Upper lobe of right lung (tissue), 1 donor: Measurements from ENCODE around the gene STPG1. TPM values are rescaled to one million over a fixed set of nuclear protein-coding genes. Genes with fewer than 3 reads are reported as not detected.

Experiments
- ATAC-seq: fragments of 200-7000 bp; cut with Tn5 transposase; one replicate; pipeline ENCODE4 v1.9.1; 2020; ENCODE audit warnings: mild to moderate bottlenecking, moderate library complexity
- DNase-seq: peaks from one replicate; pipeline ENCODE4 v3.0.0-alpha.2; 2020
- H3K27ac ChIP-seq: fragments of 200-600 bp; one replicate; pipeline ENCODE4 v1.8.0; 2022
- H3K27me3 ChIP-seq: fragments of 200-600 bp; one replicate; pipeline ENCODE4 v1.8.0; 2022; ENCODE audit warnings: mild to moderate bottlenecking
- H3K36me3 ChIP-seq: fragments of 200-600 bp; one replicate; pipeline ENCODE4 v1.8.0; 2022
- H3K4me1 ChIP-seq: fragments of 200-600 bp; one replicate; pipeline ENCODE4 v1.8.0; 2022
- H3K4me3 ChIP-seq: fragments of 200-600 bp; one replicate; pipeline ENCODE4 v1.8.0; 2022; ENCODE audit warnings: mild to moderate bottlenecking
- H3K9me3 ChIP-seq: fragments of 200-600 bp; one replicate; pipeline ENCODE4 v1.8.0; 2022
- intact Hi-C: fragments of 100-400 bp; cut with DNase I; formaldehyde crosslinking; loops from one replicate; pipeline ENCODE4 v1.11.0; 2022
- total RNA-seq: library from RNA; stranded (reverse); fragmentation: NEBNext Ultra II Directional; extraction: Animal tissue kit (Norgen Biotek cat#: 25700); gene quantifications from one replicate; pipeline ENCODE4 v1.2.1, GENCODE V29; 2021
- TF ChIP-seq, protein P1 (sequence below): fragments of 200-600 bp; IDR thresholded peaks from one replicate; pipeline ENCODE4 v1.8.0; 2022; ENCODE audit warnings: antibody characterized with exemption
- donor health status: DM: no; HTN: yes; CAD: no; lungs with severe emphysema.

The STPG1 gene
- total RNA-seq, 1 donor from 2014 or later = 8.6 TPM

DNA sequence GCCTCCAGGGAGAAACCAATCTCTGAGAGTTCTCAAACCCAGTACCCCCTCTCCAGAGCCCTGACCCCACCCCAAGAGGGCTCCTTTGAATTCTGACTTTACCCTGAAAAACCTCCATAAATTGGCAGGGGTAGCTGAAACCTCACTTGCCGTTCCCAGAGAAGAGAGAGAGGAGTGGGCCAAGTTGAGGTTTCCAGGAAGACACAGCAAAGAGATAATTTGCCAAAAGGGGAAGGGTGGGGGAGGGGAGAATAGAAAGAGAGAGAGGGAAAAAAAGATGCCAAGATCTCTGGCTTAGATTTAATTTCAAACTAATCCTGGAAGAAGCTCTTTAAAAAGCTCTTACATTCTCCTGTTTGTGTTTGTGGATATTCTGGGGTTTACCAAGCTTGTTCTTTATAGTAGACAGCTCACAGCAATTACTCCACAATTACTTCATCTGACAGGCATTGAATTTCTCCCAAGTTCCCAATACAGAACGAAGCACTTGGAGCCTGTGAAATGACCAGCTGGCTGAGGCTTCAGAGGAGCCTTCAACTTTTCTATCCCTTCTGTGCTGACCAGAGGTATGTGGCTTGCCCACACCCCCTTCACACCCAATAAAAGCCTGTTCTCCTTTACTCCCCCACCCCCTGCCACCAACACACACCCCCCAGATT, 95.5 kb downstream of the STPG1 start:
- ATAC-seq = no peak
- Histone ChIP-seq H3K9me3 (no peaks in the 10 kb centered on the region), H3K36me3 (no peaks in the 10 kb centered on the region), H3K4me1 (peaks cover 14% of the 10 kb centered on the region), H3K4me3 (no peak overlapping the region), H3K27ac (no peak overlapping the region), H3K27me3 (peaks cover 10% of the 10 kb centered on the region)
- intact Hi-C loops = no loop called here
- no peak for DNase-seq
- TF ChIP-seq, protein P1, sequence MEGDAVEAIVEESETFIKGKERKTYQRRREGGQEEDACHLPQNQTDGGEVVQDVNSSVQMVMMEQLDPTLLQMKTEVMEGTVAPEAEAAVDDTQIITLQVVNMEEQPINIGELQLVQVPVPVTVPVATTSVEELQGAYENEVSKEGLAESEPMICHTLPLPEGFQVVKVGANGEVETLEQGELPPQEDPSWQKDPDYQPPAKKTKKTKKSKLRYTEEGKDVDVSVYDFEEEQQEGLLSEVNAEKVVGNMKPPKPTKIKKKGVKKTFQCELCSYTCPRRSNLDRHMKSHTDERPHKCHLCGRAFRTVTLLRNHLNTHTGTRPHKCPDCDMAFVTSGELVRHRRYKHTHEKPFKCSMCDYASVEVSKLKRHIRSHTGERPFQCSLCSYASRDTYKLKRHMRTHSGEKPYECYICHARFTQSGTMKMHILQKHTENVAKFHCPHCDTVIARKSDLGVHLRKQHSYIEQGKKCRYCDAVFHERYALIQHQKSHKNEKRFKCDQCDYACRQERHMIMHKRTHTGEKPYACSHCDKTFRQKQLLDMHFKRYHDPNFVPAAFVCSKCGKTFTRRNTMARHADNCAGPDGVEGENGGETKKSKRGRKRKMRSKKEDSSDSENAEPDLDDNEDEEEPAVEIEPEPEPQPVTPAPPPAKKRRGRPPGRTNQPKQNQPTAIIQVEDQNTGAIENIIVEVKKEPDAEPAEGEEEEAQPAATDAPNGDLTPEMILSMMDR = no peak

DNA sequence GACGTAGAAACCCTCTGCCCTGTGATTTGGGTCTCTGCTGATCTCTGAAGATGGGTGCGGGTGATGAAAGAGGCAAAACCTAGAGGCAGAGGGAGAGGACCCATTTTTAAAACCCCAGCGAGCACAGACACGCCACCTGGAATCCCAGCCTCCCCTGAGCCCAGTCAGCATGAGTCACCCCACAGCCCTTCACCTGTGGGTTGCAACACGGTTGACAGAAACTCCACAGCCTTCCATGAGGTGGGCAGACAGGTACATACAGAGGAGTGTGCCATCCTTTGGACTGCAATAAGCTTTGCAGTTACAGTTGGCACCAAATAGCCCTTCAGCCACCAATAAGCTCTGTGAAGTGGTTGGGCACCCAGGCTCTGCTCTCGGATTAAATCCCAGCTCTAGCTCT, 96.5 kb downstream of the STPG1 start:
- H3K9me3 ChIP-seq = no peaks in the 10 kb centered on the region
- no peak for DNase-seq
- peaks cover 14% of the 10 kb centered on the region for H3K4me1 ChIP-seq
- intact Hi-C loops = no loop called here
- no peaks in the 10 kb centered on the region for H3K36me3 ChIP-seq
- ATAC-seq = no peak
- H3K27me3 ChIP-seq = peaks cover 10% of the 10 kb centered on the region
- H3K27ac ChIP-seq = no peak overlapping the region
- H3K4me3 ChIP-seq = no peak overlapping the region
- TF ChIP-seq, protein P1 = no peak

DNA sequence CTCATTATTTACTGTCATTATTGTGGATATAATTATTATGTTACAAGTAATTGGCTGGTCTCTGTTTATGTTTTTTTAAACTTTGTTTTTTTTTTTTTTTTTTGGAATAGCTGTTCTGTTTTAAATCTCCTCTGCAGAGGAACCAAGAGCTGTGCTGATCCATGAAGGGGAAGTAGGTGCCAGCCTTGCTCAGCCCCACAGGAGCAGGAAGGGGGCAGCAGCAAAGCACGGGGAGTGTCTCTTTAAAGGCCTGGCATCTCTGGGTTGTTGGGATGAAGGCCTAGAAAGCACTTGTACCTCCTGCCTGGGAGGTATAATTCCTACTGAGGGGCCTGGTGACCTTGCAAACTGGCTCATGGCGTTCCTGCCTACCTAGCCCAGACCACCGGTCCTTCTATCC, 96.9 kb downstream of the STPG1 start:
- Histone ChIP-seq H3K4me1 (peaks cover 14% of the 10 kb centered on the region), H3K9me3 (no peaks in the 10 kb centered on the region), H3K27ac (no peak overlapping the region), H3K4me3 (no peak overlapping the region), H3K36me3 (no peaks in the 10 kb centered on the region), H3K27me3 (peaks cover 7% of the 10 kb centered on the region)
- TF ChIP-seq, protein P1 = no peak
- no peak for DNase-seq
- peak; percentile 30 for ATAC-seq
- intact Hi-C loops = no loop called here

DNA sequence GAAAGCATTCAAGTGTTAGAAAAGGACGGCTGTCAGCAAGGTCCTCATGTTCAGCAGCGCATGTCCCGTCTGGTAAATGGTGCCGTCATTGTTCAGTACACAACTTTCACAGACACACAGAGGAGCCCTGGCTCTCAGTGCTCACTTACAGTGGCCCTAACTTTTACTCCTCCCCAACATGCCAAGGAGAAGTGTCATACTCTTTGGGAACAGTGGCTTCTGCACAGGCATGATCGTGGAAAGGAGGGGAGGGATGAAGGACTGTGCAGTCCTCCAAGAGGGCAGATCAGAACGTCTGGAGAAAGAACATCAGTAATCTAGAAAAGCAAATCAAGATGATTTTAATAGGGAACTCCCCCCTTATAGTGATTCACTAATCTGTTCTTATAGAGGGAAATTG, 98.2 kb downstream of the STPG1 start:
- Histone ChIP-seq H3K36me3 (no peaks in the 10 kb centered on the region), H3K9me3 (no peaks in the 10 kb centered on the region), H3K27me3 (peaks cover 7% of the 10 kb centered on the region), H3K4me3 (no peak overlapping the region), H3K27ac (no peak overlapping the region), H3K4me1 (peaks cover 14% of the 10 kb centered on the region)
- no peak for ATAC-seq
- no peak for DNase-seq
- TF ChIP-seq, protein P1 = no peak
- intact Hi-C loops = no loop called here

DNA sequence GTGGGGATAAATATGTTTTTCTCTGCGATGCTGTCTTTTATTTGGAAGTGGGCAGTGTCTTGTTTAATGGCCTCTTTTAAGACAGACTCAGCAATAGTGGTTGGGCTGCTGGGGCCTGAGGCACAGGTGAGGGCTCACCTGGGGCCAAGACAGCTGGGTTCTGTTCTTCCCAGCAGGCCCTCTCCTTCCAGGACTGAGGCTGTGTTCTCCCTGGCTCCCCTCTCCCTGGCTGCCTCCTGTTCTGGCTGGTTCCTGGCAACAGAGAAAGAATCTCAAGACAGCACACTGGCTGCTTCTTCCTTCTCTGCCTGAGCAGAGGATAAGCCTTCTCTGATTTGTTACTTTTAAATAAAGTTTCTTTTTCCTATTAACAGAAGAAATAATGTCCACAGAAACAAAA, 101.8 kb downstream of the STPG1 start:
- Histone ChIP-seq H3K4me3 (no peak overlapping the region), H3K4me1 (no peaks in the 10 kb centered on the region), H3K27me3 (no peaks in the 10 kb centered on the region), H3K9me3 (no peaks in the 10 kb centered on the region), H3K36me3 (no peaks in the 10 kb centered on the region), H3K27ac (no peak overlapping the region)
- TF ChIP-seq, protein P1 = no peak
- no peak for ATAC-seq
- intact Hi-C loops = no loop called here
- no peak for DNase-seq

DNA sequence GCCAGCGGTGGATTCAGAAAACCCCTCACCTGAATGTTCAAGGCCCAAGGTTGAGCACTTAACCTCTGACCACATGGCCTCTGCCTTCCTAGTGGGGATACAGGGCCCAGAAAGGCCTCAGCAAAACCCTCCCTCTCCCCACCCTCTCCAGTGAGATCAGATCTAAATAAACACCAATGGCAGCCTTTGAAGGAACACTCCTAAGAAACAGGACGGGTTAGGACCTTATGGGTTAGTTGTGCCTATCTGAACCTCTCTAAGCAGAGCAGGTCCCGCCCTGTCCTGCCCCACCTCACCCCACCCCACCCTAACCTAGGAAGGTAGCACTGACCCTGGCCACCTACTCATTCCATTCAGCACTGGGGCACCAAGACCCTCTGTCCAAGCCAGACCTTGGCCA, 102.3 kb downstream of the STPG1 start:
- H3K4me3 ChIP-seq = no peak overlapping the region
- ATAC-seq = no peak
- DNase-seq = no peak
- H3K9me3 ChIP-seq = no peaks in the 10 kb centered on the region
- H3K36me3 ChIP-seq = no peaks in the 10 kb centered on the region
- H3K27ac ChIP-seq = no peak overlapping the region
- TF ChIP-seq, protein P1 = no peak
- no peaks in the 10 kb centered on the region for H3K27me3 ChIP-seq
- H3K4me1 ChIP-seq = no peaks in the 10 kb centered on the region
- intact Hi-C loops = no loop called here
